OCI-LY1 (cell line): ENCODE data around the gene GALNT17.

Experiments used
- H2AFZ ChIP-seq: fragments of 200-600 bp; sonication (generic), shearing (Covaris generic); 2 replicates; pipeline ENCODE4 v1.6.0; 2014; ENCODE audit warnings: antibody characterized with exemption, mild to moderate bottlenecking, low read length
- H3F3A ChIP-seq: fragments of 200-600 bp; sonication (generic), shearing (Covaris generic); 2 replicates; pipeline ENCODE4 v1.6.0; 2014; ENCODE audit warnings: mild to moderate bottlenecking, antibody characterized with exemption, low read length, moderate library complexity; ENCODE audit not compliant: insufficient read depth
- H3K27ac ChIP-seq: fragments of 200-600 bp; sonication (generic); 2 replicates; pipeline ENCODE4 v1.5.1; 2014; ENCODE audit warnings: low read length, mixed run types, mild to moderate bottlenecking, low read depth; ENCODE audit not compliant: poor library complexity, severe bottlenecking
- H3K27me3 ChIP-seq: fragments of 200-600 bp; sonication (generic); 2 replicates; pipeline ENCODE4 v1.6.0; 2014; ENCODE audit warnings: antibody characterized with exemption, mild to moderate bottlenecking, low read length, moderate library complexity; ENCODE audit not compliant: insufficient read depth
- H3K36me3 ChIP-seq: fragments of 200-600 bp; sonication (generic); 2 replicates; pipeline ENCODE4 v1.6.1; 2014; ENCODE audit warnings: mild to moderate bottlenecking, antibody characterized with exemption, low read length, moderate library complexity, mixed read lengths; ENCODE audit not compliant: insufficient read depth
- H3K4me1 ChIP-seq: fragments of 200-600 bp; sonication (generic); 2 replicates; pipeline ENCODE4 v1.5.1; 2014; ENCODE audit warnings: mild to moderate bottlenecking, low read length, moderate library complexity; ENCODE audit not compliant: insufficient read depth, severe bottlenecking
- H3K4me2 ChIP-seq: fragments of 200-600 bp; sonication (generic), shearing (Covaris generic); 2 replicates; pipeline ENCODE4 v1.6.1; 2014; ENCODE audit warnings: low read length
- H3K4me3 ChIP-seq: fragments of 200-600 bp; sonication (generic); 2 replicates; pipeline ENCODE4 v1.5.1; 2014; ENCODE audit warnings: low read length, low read depth, mild to moderate bottlenecking, mixed read lengths; ENCODE audit not compliant: poor library complexity, severe bottlenecking
- H3K79me2 ChIP-seq: fragments of 200-600 bp; shearing (Covaris generic); 2 replicates; pipeline ENCODE4 v1.6.1; 2016; ENCODE audit warnings: mixed run types, low read length, mixed read lengths; ENCODE audit not compliant: insufficient read depth
- H3K9ac ChIP-seq: fragments of 200-600 bp; sonication (generic), shearing (Covaris generic); 2 replicates; pipeline ENCODE4 v1.6.1; 2014; ENCODE audit warnings: mild to moderate bottlenecking, low read length, mixed read lengths
- H3K9me2 ChIP-seq: fragments of 200-600 bp; sonication (generic), shearing (Covaris generic); 2 replicates; pipeline ENCODE4 v1.6.1; 2014; ENCODE audit warnings: low read depth, mild to moderate bottlenecking, low read length, mixed read lengths
- H3K9me3 ChIP-seq: fragments of 200-600 bp; shearing (Covaris generic); 2 replicates; pipeline ENCODE4 v1.6.1; 2014; ENCODE audit warnings: low read length, mixed read lengths
- H4K20me1 ChIP-seq: fragments of 200-600 bp; sonication (generic), shearing (Covaris generic); 2 replicates; pipeline ENCODE4 v1.6.0; 2016; ENCODE audit warnings: mild to moderate bottlenecking, low read length; ENCODE audit not compliant: insufficient read depth
- EZH2 ChIP-seq: fragments of 200-600 bp; sonication (generic), shearing (Covaris generic); IDR thresholded peaks from 2 replicates; pipeline ENCODE4 v1.8.0; 2017; ENCODE audit warnings: borderline replicate concordance, mixed run types, mild to moderate bottlenecking, antibody characterized with exemption, low read length, moderate library complexity, mixed read lengths
- TF ChIP-seq, protein P1 (sequence below): fragments of 200-600 bp; sonication (generic), shearing (Covaris generic); IDR thresholded peaks from 2 replicates; pipeline ENCODE4 v1.5.1; 2017; ENCODE audit warnings: mild to moderate bottlenecking, antibody characterized with exemption, low read length, moderate library complexity, mixed read lengths

Gene GALNT17

DNA sequence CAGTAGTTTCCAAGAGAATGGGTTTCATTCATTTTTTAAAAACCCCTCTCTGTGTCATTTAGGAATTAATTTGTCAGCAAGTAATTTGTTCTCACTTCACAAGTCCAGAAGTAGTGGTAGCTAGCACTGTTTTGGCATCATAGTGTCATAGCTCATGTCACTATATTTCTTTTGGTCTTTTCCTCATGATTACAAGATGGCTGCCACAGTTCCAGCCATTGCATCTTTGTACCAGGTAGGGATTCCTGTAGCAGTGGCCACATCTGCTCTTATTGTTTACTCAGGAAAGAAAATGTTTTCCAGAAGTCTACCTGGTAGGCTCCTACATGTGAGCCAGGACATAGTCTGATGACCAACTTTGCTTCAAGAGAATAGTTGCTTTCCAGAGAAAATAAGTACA, 16.2 kb downstream of the GALNT17 start:
- Histone ChIP-seq H3K27me3 (peaks cover 3% of the 10 kb centered on the region; the same call in 1 of the 2 replicates), H3F3A (no peaks in the 10 kb centered on the region), H3K36me3 (no peaks in the 10 kb centered on the region), H4K20me1 (no peaks in the 10 kb centered on the region), H3K9me2 (no peaks in the 10 kb centered on the region), H3K4me1 (no peaks in the 10 kb centered on the region), H3K9ac (no peak overlapping the region), H3K27ac (no peak overlapping the region), H3K9me3 (no peaks in the 10 kb centered on the region; the same call in 1 of the 2 replicates), H3K4me3 (no peak overlapping the region), H2AFZ (no peak overlapping the region), H3K79me2 (no peaks in the 10 kb centered on the region), H3K4me2 (no peak overlapping the region)
- no peak for TF ChIP-seq EZH2
- TF ChIP-seq, protein P1, sequence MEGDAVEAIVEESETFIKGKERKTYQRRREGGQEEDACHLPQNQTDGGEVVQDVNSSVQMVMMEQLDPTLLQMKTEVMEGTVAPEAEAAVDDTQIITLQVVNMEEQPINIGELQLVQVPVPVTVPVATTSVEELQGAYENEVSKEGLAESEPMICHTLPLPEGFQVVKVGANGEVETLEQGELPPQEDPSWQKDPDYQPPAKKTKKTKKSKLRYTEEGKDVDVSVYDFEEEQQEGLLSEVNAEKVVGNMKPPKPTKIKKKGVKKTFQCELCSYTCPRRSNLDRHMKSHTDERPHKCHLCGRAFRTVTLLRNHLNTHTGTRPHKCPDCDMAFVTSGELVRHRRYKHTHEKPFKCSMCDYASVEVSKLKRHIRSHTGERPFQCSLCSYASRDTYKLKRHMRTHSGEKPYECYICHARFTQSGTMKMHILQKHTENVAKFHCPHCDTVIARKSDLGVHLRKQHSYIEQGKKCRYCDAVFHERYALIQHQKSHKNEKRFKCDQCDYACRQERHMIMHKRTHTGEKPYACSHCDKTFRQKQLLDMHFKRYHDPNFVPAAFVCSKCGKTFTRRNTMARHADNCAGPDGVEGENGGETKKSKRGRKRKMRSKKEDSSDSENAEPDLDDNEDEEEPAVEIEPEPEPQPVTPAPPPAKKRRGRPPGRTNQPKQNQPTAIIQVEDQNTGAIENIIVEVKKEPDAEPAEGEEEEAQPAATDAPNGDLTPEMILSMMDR = no peak

- Histone ChIP-seq H3K79me2 (no peaks in the 10 kb centered on the region), H3K9me3 (no peaks in the 10 kb centered on the region), H3K27me3 (peaks cover 3% of the 10 kb centered on the region; the same call in 1 of the 2 replicates), H3K4me1 (no peaks in the 10 kb centered on the region), H3K4me3 (no peak overlapping the region), H3K4me2 (no peak overlapping the region), H3K27ac (no peak overlapping the region), H3K36me3 (no peaks in the 10 kb centered on the region), H3F3A (no peaks in the 10 kb centered on the region), H2AFZ (no peak overlapping the region), H3K9ac (no peak overlapping the region), H3K9me2 (no peaks in the 10 kb centered on the region), H4K20me1 (no peaks in the 10 kb centered on the region)
- TF ChIP-seq, protein P1 = no peak
- no peak for TF ChIP-seq EZH2
These were observed 23.3 kb downstream of the GALNT17 start for GRCh38 chr7:71155236-71155635.

GRCh38 chr7:71157757-71158156, 25.8 kb downstream of the GALNT17 start:
- no peak overlapping the region for H3K4me2 ChIP-seq
- no peaks in the 10 kb centered on the region for H3K9me3 ChIP-seq
- H3K27ac ChIP-seq = no peak overlapping the region
- TF ChIP-seq, protein P1 = no peak
- TF ChIP-seq EZH2 = no peak
- no peaks in the 10 kb centered on the region for H3K79me2 ChIP-seq
- no peak overlapping the region for H3K4me3 ChIP-seq
- H2AFZ ChIP-seq = no peak overlapping the region
- H3K36me3 ChIP-seq = no peaks in the 10 kb centered on the region
- H3F3A ChIP-seq = no peaks in the 10 kb centered on the region
- H3K9me2 ChIP-seq = no peaks in the 10 kb centered on the region
- H3K4me1 ChIP-seq = no peaks in the 10 kb centered on the region
- 0 out of 2 replicates have a peak, but pooled peaks cover 2% of the 10 kb centered on the region for H4K20me1 ChIP-seq
- no peak overlapping the region for H3K9ac ChIP-seq
- no peaks in the 10 kb centered on the region for H3K27me3 ChIP-seq
